ENCODE results near the gene FZD1.

DNA sequence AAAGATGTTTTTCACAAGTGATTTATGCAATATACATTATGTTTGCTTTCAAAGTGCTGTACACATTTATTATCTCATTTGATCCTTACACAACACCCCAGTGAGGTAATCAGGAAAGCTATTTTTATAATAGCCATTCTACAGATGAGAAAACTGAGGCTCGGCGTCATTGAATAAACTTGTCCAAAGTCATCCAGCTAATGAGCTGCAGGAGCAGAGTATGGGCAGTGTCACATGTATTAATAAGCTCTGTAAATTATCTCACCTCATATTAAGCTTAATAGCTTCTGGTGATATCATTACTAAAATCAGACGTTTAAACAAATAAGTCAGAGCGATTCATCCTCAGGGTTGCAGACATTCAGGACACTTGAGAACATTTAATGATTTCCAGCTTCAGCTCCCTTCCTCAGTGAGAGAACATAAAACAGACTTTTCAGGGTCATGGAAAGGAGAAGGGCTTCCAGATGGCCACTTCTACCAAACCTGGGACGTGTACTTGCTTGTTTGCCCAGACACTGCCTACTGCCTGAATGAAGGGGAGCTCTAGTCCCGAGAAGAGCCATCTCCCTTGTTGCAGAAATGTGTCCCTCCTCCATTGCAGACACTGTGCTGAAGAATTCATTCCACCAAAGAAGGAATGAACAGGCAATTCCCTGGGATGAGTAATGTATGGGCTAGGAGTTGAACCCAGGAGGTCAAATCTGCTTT, 20.5 kb upstream of the FZD1 start:
- TF ChIP-seq POLR2A (IDR thresholded peaks at IDR 0.05): no peak
- TF ChIP-seq, protein P1, sequence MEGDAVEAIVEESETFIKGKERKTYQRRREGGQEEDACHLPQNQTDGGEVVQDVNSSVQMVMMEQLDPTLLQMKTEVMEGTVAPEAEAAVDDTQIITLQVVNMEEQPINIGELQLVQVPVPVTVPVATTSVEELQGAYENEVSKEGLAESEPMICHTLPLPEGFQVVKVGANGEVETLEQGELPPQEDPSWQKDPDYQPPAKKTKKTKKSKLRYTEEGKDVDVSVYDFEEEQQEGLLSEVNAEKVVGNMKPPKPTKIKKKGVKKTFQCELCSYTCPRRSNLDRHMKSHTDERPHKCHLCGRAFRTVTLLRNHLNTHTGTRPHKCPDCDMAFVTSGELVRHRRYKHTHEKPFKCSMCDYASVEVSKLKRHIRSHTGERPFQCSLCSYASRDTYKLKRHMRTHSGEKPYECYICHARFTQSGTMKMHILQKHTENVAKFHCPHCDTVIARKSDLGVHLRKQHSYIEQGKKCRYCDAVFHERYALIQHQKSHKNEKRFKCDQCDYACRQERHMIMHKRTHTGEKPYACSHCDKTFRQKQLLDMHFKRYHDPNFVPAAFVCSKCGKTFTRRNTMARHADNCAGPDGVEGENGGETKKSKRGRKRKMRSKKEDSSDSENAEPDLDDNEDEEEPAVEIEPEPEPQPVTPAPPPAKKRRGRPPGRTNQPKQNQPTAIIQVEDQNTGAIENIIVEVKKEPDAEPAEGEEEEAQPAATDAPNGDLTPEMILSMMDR (IDR thresholded peaks at IDR 0.05): no peak
- TF ChIP-seq POLR2AphosphoS5 (IDR thresholded peaks at IDR 0.05): no peak
